ENCODE measurements around the gene USP13.
"Not testable (repeated sequence)": the region's sequence is repeated elsewhere in the genome, so short reads cannot be mapped to it uniquely, and the experiment has no call there.

USP13 gene

GRCh38 chr3:179660872-179661271 is 8.0 kb downstream of the USP13 start:
- no peak for DNase-seq (ENCODE audit: low spot score)

- DNase-seq (ENCODE audit: low spot score) = no peak
These were observed 8.9 kb downstream of the USP13 start for GRCh38 chr3:179661777-179662176.

- DNase-seq (ENCODE audit: low spot score) = no peak
These were observed 10.3 kb downstream of the USP13 start for GRCh38 chr3:179663093-179663492.

- DNase-seq (ENCODE audit: low spot score) = no peak
These were observed 13.2 kb downstream of the USP13 start for GRCh38 chr3:179666030-179666429.

- no peak for DNase-seq (ENCODE audit: low spot score)
These were observed 13.7 kb downstream of the USP13 start for GRCh38 chr3:179666436-179667035.

GRCh38 chr3:179668429-179668828 is 15.6 kb downstream of the USP13 start:
- DNase-seq (ENCODE audit: low spot score) = no peak

- DNase-seq (ENCODE audit: low spot score) = no peak
These were observed 17.5 kb downstream of the USP13 start for GRCh38 chr3:179670311-179670710.

GRCh38 chr3:179671309-179671708 is 18.5 kb downstream of the USP13 start:
- DNase-seq (ENCODE audit: low spot score) = no peak

GRCh38 chr3:179671747-179672242 is 19.0 kb downstream of the USP13 start:
- DNase-seq (ENCODE audit: low spot score) = no peak

- DNase-seq (ENCODE audit: low spot score) = no peak
These were observed 20.1 kb downstream of the USP13 start for GRCh38 chr3:179672918-179673317.

GRCh38 chr3:179673523-179673922 is 20.7 kb downstream of the USP13 start:
- no peak for DNase-seq (ENCODE audit: low spot score)

- no peak for DNase-seq (ENCODE audit: low spot score)
These were observed 23.2 kb downstream of the USP13 start for GRCh38 chr3:179676081-179676480.

- DNase-seq (ENCODE audit: low spot score) = no peak
These were observed 25.0 kb downstream of the USP13 start for GRCh38 chr3:179677884-179678283.

- DNase-seq (ENCODE audit: low spot score) = no peak
These were observed 28.8 kb downstream of the USP13 start for GRCh38 chr3:179681492-179682263.

GRCh38 chr3:179682426-179683080 is 29.7 kb downstream of the USP13 start:
- no peak for DNase-seq (ENCODE audit: low spot score)

- DNase-seq (ENCODE audit: low spot score) = not testable (repeated sequence)
These were observed 30.4 kb downstream of the USP13 start for GRCh38 chr3:179683286-179683685.

GRCh38 chr3:179687967-179688535 is 35.2 kb downstream of the USP13 start:
- DNase-seq (ENCODE audit: low spot score) = no peak

GRCh38 chr3:179688850-179689249 is 36.0 kb downstream of the USP13 start:
- no peak for DNase-seq (ENCODE audit: low spot score)

- DNase-seq (ENCODE audit: low spot score) = no peak
These were observed 41.9 kb downstream of the USP13 start for GRCh38 chr3:179694731-179695130.

- DNase-seq (ENCODE audit: low spot score) = no peak
These were observed 43.0 kb downstream of the USP13 start for GRCh38 chr3:179695672-179696313.

- no peak for DNase-seq (ENCODE audit: low spot score)
These were observed 45.0 kb downstream of the USP13 start for GRCh38 chr3:179697736-179698332.

GRCh38 chr3:179700716-179701115 is 47.9 kb downstream of the USP13 start:
- DNase-seq (ENCODE audit: low spot score) = no peak
